HG02610 (cell line): ENCODE results near the gene ZCCHC3.
A peak's percentile ranks its signal among the peaks of the same experiment; 100 is the strongest.
"Not testable (repeated sequence)": the region's sequence is repeated elsewhere in the genome, so short reads cannot be mapped to it uniquely, and the experiment has no call there.

Experiments used
- ATAC-seq: cut with Tn5 transposase; IDR thresholded peaks from one replicate; pipeline ENCODE4 v1.9.1; 2021; ENCODE audit warnings: mild to moderate bottlenecking, moderate library complexity; ENCODE audit not compliant: unreplicated experiment

Gene ZCCHC3

GRCh38 chr20:297098-297924 lies at the start of gene ZCCHC3:
ZCCHC3 (plus strand) TSS chr20:297570; CDS start chr20:297587, 17 bp downstream.
- peak; percentile 74 for ATAC-seq

- no peak for ATAC-seq
Observed at GRCh38 chr20:251354-251753, 46.0 kb upstream of the ZCCHC3 start.

- no peak for ATAC-seq
Observed at GRCh38 chr20:252801-253200, 44.6 kb upstream of the ZCCHC3 start.

- ATAC-seq: not testable (repeated sequence)
Observed at GRCh38 chr20:253447-253846, 43.9 kb upstream of the ZCCHC3 start.

- ATAC-seq: no peak
Observed at GRCh38 chr20:257419-257818, 40.0 kb upstream of the ZCCHC3 start, which contains the start of gene DEFB132. DEFB132 (plus strand) TSS chr20:257724; CDS start chr20:257779, 55 bp downstream.

GRCh38 chr20:258269-258858 lies 39.0 kb upstream of the ZCCHC3 start:
- no peak for ATAC-seq

- ATAC-seq: no peak
Observed at GRCh38 chr20:258963-259362, 38.4 kb upstream of the ZCCHC3 start.

GRCh38 chr20:259981-260380 lies 37.4 kb upstream of the ZCCHC3 start:
- ATAC-seq: no peak

- no peak for ATAC-seq
Observed at GRCh38 chr20:263701-264100, 33.7 kb upstream of the ZCCHC3 start.

GRCh38 chr20:266596-267562 lies 30.5 kb upstream of the ZCCHC3 start:
- peak; percentile 81 for ATAC-seq

GRCh38 chr20:270517-270916 lies 26.9 kb upstream of the ZCCHC3 start:
- ATAC-seq: no peak

- no peak for ATAC-seq
Observed at GRCh38 chr20:271069-271468, 26.3 kb upstream of the ZCCHC3 start.

GRCh38 chr20:271528-271927 lies 25.8 kb upstream of the ZCCHC3 start:
- no peak for ATAC-seq

- no peak for ATAC-seq
Observed at GRCh38 chr20:272718-273117, 24.7 kb upstream of the ZCCHC3 start.

- no peak for ATAC-seq
Observed at GRCh38 chr20:273884-274283, 23.5 kb upstream of the ZCCHC3 start.

- no peak for ATAC-seq
Observed at GRCh38 chr20:275791-276190, 21.6 kb upstream of the ZCCHC3 start.

- ATAC-seq: no peak
Observed at GRCh38 chr20:276620-277495, 20.5 kb upstream of the ZCCHC3 start.

- no peak for ATAC-seq
Observed at GRCh38 chr20:277496-277781, 19.9 kb upstream of the ZCCHC3 start.

- no peak for ATAC-seq
Observed at GRCh38 chr20:278181-278580, 19.2 kb upstream of the ZCCHC3 start.
